Neural cell (in vitro differentiated cells): ENCODE data around the gene PROZ. TPM values are rescaled to one million over a fixed set of nuclear protein-coding genes. Genes with fewer than 3 reads are reported as not detected.

Experiments used
- H2AFZ ChIP-seq: fragments of 200-600, 300-800 bp; sonication (generic), shearing (Covaris generic); 2 replicates; pipeline ENCODE4 v1.6.0; 2014; ENCODE audit warnings: low read depth, mild to moderate bottlenecking, antibody characterized with exemption, low read length, moderate library complexity
- H3F3A ChIP-seq: fragments of 200-600 bp; shearing (Covaris generic); 2 replicates; pipeline ENCODE4 v1.6.1; 2016; ENCODE audit warnings: mild to moderate bottlenecking, moderate library complexity, mixed read lengths, antibody characterized with exemption, low read length; ENCODE audit not compliant: insufficient read depth, poor library complexity, severe bottlenecking
- H3K27ac ChIP-seq: fragments of 200-600, 300-800 bp; sonication (generic), shearing (Covaris generic); 2 replicates; pipeline ENCODE4 v1.5.1; 2014; ENCODE audit warnings: mild to moderate bottlenecking, low read length, moderate library complexity
- H3K27me3 ChIP-seq: fragments of 300-800, 200-600 bp; sonication (generic), shearing (Covaris generic); 2 replicates; pipeline ENCODE4 v1.6.0; 2014; ENCODE audit warnings: mild to moderate bottlenecking, low read depth, low read length, moderate library complexity; ENCODE audit not compliant: insufficient read depth
- H3K36me3 ChIP-seq: fragments of 300-800, 200-600 bp; sonication (generic), shearing (Covaris generic); 2 replicates; pipeline ENCODE4 v1.5.1; 2014; ENCODE audit warnings: mild to moderate bottlenecking, antibody characterized with exemption, low read length, moderate library complexity; ENCODE audit not compliant: insufficient read depth
- H3K4me2 ChIP-seq: fragments of 300-800, 200-600 bp; sonication (generic), shearing (Covaris generic); 2 replicates; pipeline ENCODE4 v1.6.0; 2014; ENCODE audit warnings: mild to moderate bottlenecking, low read length
- H3K4me3 ChIP-seq: fragments of 300-800, 200-600 bp; sonication (generic), shearing (Covaris generic); 2 replicates; pipeline ENCODE4 v1.5.1; 2014; ENCODE audit warnings: mild to moderate bottlenecking, low read length, moderate library complexity
- H3K79me2 ChIP-seq: fragments of 200-600 bp; shearing (Covaris generic); replicated peaks from 2 replicates; pipeline ENCODE4 v1.6.0; 2014; ENCODE audit warnings: mild to moderate bottlenecking, low read length, moderate library complexity; ENCODE audit not compliant: insufficient read depth
- H3K9ac ChIP-seq: fragments of 300-800, 200-600 bp; sonication (generic), shearing (Covaris generic); 2 replicates; pipeline ENCODE4 v1.6.1; 2016; ENCODE audit warnings: mild to moderate bottlenecking, low read length, mixed read lengths
- H3K9me2 ChIP-seq: fragments of 200-600 bp; shearing (Covaris generic); 2 replicates; pipeline ENCODE4 v1.6.1; 2016; ENCODE audit warnings: mild to moderate bottlenecking, low read length, mixed read lengths; ENCODE audit not compliant: insufficient read depth
- H3K9me3 ChIP-seq: fragments of 200-600, 300-800 bp; sonication (generic), shearing (Covaris generic); 2 replicates; pipeline ENCODE4 v1.6.1; 2016; ENCODE audit warnings: mild to moderate bottlenecking, mixed run types, low read length, moderate library complexity, mixed read lengths
- H4K20me1 ChIP-seq: fragments of 200-600 bp; shearing (Covaris generic); 2 replicates; pipeline ENCODE4 v1.6.1; 2016; ENCODE audit warnings: mild to moderate bottlenecking, mixed run types; ENCODE audit not compliant: insufficient read depth
- EP300 ChIP-seq: fragments of 450-650 bp; conservative IDR thresholded peaks from 2 replicates; pipeline ENCODE4 v1.6.1; 2014; ENCODE audit warnings: antibody characterized with exemption, mild to moderate bottlenecking, moderate library complexity; ENCODE audit not compliant: poor library complexity, severe bottlenecking
- EZH2 ChIP-seq: fragments of 200-600, 300-800 bp; shearing (Covaris generic), sonication (generic); IDR thresholded peaks from 2 replicates; pipeline ENCODE4 v1.6.1; 2014; ENCODE audit warnings: antibody characterized with exemption, low read length, borderline replicate concordance, mild to moderate bottlenecking; ENCODE audit not compliant: insufficient read depth, poor library complexity, severe bottlenecking
- MXI1 ChIP-seq: fragments of 450-650 bp; conservative IDR thresholded peaks from 2 replicates; pipeline ENCODE4 v1.6.1; 2014; ENCODE audit warnings: antibody characterized with exemption, mild to moderate bottlenecking; ENCODE audit not compliant: poor library complexity, severe bottlenecking
- POLR2AphosphoS5 ChIP-seq: IDR thresholded peaks from 2 replicates; pipeline ENCODE4 v1.6.1; 2012
- RAD21 ChIP-seq: fragments of 450-650 bp; conservative IDR thresholded peaks from 2 replicates; pipeline ENCODE4 v1.6.1; 2014; ENCODE audit warnings: antibody characterized with exemption, mild to moderate bottlenecking, moderate library complexity
- SMC3 ChIP-seq: fragments of 450-650 bp; conservative IDR thresholded peaks from 2 replicates; pipeline ENCODE4 v1.6.1; 2014; ENCODE audit warnings: antibody characterized with exemption, mild to moderate bottlenecking, moderate library complexity; ENCODE audit not compliant: poor library complexity
- TAF1 ChIP-seq: IDR thresholded peaks from 2 replicates; pipeline ENCODE4 v1.6.1; 2012; ENCODE audit warnings: low read depth
- polyA plus RNA-seq: library from polyadenylated mRNA; depleted of rRNA; stranded (reverse); fragments of >200 nt; gene quantifications from 2 replicates; pipeline ENCODE4 v1.2.3, GENCODE V29; 2014
- TF ChIP-seq, protein P1 (sequence below): IDR thresholded peaks from 2 replicates; pipeline ENCODE4 v1.6.1; 2012; ENCODE audit warnings: borderline replicate concordance
- TF ChIP-seq, protein P2 (sequence below): fragments of 450-650 bp; IDR thresholded peaks from 2 replicates; pipeline ENCODE4 v1.5.1; 2014; ENCODE audit warnings: antibody characterized with exemption, mild to moderate bottlenecking, moderate library complexity; ENCODE audit not compliant: poor library complexity, severe bottlenecking

Gene PROZ
- polyA plus RNA-seq, 1 donor from 2014 or later, result not detected

DNA sequence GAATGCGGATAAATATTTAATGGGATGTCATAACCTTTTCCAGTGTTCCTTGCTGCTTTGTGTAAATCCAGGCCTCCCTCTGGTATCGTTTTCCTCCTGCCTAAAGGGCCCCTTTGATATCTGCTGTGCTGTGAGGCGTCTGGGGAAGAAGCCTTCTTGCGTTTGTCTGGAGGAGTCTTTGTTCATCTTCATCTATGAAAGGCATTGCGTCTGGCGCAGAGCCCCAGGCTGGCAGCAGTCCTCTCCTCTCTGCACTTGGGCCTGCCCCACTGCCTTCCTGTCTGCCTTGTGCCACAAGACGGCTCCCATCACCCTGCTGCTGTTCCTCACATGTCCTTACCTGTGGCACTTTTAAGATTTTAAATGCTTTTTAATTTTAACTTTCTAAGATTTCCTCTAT is 9.8 kb downstream of the PROZ start:
- H3K27me3 ChIP-seq, result no peaks in the 10 kb centered on the region
- no peak overlapping the region for H3K4me2 ChIP-seq
- H4K20me1 ChIP-seq, result no peaks in the 10 kb centered on the region
- no peak for TF ChIP-seq POLR2AphosphoS5
- no peaks in the 10 kb centered on the region for H3F3A ChIP-seq
- H3K79me2 ChIP-seq, result no peaks in the 10 kb centered on the region
- no peak overlapping the region for H2AFZ ChIP-seq
- H3K4me3 ChIP-seq, result no peak overlapping the region
- H3K9me3 ChIP-seq, result no peaks in the 10 kb centered on the region
- no peak overlapping the region for H3K9ac ChIP-seq
- no peaks in the 10 kb centered on the region for H3K36me3 ChIP-seq
- no peaks in the 10 kb centered on the region for H3K9me2 ChIP-seq
- H3K27ac ChIP-seq, result no peak overlapping the region

DNA sequence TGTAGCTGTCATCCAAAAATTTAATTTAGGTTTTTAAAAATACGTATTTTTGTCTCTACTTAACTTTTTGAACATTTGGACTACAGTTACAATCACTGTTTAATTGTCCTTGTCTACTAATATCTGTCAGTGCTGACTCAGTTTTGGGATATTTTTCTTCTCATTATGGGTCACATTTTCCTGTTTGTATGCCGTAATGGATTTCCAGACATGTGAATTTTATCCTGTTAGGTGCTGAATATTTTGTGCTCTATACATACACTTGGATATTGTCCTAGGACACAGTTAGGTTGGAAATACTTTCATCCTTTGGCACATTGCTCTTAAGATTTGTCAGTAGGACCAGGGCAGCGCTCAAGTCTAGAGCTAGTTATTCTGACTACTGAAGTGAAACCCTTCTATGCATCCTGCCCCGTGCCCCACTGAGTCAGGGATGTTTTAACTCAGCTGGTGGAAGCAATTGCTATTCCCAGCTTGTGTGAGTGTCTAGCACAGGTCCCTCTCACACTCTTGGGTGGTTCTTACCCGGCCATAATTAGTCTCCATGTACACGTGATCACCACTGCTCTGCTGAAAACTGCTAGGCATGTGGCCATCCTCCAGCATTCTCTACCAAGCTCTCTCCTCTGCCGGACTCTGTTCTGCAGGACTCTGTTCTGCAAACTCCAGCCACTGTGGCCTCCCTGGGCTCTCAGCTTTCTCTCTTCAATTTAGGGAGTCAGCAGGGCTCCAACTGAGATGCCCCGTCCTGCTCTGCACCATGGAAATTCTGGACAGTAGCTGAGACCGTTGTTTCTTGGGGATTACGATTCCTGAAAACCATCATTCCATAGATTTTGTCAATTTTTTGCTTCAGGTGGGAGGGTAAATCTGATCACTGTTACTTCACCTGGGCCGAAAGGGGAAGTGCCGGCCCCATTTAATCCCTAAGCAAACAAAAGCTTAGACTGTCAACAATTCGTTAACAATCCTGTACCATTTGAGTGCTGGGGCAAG is 11.1 kb downstream of the PROZ start:
- H3K9ac ChIP-seq, result no peak overlapping the region
- no peaks in the 10 kb centered on the region for H3K36me3 ChIP-seq
- H3K4me3 ChIP-seq, result no peak overlapping the region
- H3K9me3 ChIP-seq, result no peaks in the 10 kb centered on the region
- no peak overlapping the region for H3K4me2 ChIP-seq
- no peaks in the 10 kb centered on the region for H3F3A ChIP-seq
- no peaks in the 10 kb centered on the region for H3K9me2 ChIP-seq
- no peak overlapping the region for H2AFZ ChIP-seq
- H4K20me1 ChIP-seq, result no peaks in the 10 kb centered on the region
- no peaks in the 10 kb centered on the region for H3K79me2 ChIP-seq
- TF ChIP-seq, protein P1, sequence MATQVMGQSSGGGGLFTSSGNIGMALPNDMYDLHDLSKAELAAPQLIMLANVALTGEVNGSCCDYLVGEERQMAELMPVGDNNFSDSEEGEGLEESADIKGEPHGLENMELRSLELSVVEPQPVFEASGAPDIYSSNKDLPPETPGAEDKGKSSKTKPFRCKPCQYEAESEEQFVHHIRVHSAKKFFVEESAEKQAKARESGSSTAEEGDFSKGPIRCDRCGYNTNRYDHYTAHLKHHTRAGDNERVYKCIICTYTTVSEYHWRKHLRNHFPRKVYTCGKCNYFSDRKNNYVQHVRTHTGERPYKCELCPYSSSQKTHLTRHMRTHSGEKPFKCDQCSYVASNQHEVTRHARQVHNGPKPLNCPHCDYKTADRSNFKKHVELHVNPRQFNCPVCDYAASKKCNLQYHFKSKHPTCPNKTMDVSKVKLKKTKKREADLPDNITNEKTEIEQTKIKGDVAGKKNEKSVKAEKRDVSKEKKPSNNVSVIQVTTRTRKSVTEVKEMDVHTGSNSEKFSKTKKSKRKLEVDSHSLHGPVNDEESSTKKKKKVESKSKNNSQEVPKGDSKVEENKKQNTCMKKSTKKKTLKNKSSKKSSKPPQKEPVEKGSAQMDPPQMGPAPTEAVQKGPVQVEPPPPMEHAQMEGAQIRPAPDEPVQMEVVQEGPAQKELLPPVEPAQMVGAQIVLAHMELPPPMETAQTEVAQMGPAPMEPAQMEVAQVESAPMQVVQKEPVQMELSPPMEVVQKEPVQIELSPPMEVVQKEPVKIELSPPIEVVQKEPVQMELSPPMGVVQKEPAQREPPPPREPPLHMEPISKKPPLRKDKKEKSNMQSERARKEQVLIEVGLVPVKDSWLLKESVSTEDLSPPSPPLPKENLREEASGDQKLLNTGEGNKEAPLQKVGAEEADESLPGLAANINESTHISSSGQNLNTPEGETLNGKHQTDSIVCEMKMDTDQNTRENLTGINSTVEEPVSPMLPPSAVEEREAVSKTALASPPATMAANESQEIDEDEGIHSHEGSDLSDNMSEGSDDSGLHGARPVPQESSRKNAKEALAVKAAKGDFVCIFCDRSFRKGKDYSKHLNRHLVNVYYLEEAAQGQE, result no peak
- TF ChIP-seq, protein P2, sequence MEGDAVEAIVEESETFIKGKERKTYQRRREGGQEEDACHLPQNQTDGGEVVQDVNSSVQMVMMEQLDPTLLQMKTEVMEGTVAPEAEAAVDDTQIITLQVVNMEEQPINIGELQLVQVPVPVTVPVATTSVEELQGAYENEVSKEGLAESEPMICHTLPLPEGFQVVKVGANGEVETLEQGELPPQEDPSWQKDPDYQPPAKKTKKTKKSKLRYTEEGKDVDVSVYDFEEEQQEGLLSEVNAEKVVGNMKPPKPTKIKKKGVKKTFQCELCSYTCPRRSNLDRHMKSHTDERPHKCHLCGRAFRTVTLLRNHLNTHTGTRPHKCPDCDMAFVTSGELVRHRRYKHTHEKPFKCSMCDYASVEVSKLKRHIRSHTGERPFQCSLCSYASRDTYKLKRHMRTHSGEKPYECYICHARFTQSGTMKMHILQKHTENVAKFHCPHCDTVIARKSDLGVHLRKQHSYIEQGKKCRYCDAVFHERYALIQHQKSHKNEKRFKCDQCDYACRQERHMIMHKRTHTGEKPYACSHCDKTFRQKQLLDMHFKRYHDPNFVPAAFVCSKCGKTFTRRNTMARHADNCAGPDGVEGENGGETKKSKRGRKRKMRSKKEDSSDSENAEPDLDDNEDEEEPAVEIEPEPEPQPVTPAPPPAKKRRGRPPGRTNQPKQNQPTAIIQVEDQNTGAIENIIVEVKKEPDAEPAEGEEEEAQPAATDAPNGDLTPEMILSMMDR, result no peak
- no peak for TF ChIP-seq TAF1
- no peak for TF ChIP-seq SMC3
- no peak for TF ChIP-seq POLR2AphosphoS5
- TF ChIP-seq EZH2, result no peak
- TF ChIP-seq MXI1, result no peak
- no peak for TF ChIP-seq RAD21
- TF ChIP-seq EP300, result no peak
- H3K27me3 ChIP-seq, result no peaks in the 10 kb centered on the region
- H3K27ac ChIP-seq, result no peak overlapping the region
